ENCODE results near the gene USP35.

Gene USP35

DNA sequence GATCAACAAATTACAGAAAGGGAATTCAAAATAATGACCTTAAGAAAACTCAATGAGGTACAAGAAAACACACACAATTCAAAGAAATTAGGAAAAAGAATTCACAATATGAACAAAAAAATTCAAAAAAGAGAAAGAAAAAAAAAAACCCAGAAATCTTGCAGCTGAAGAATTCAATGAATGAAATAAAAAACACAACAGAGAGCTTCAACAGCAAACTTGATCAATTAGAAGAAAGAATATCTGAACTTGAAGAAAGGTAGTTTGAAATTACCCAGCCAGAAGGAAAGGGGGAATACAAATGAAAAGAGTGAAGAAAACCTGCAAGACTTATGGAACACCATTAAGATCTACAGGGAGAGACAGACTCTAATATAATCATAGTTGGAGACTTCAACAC, 52.8 kb downstream of the USP35 start:
- no peaks in the 10 kb centered on the region for H3K27me3 ChIP-seq (ENCODE audit: insufficient read depth, low read length, poor library complexity, severe bottlenecking)

DNA sequence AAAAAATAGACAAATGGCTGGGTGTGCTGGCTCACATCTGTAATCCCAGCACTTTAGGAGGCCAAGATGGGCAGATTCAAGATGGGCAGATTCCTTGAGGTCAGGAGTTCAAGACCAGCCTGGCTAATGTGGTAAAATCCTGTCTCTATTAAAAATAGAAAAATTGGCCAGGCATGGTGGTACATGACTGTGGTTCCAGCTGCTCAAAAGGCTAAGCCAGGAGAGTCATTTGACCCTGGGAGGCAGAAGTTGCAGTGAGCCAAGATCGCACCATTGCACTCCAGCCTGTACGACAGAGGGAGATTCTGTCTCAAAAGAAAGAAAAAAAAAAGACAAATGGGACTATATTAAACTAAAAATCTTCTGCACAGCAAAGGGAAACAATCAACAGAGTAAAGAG, 55.4 kb downstream of the USP35 start:
- H3K9ac ChIP-seq (ENCODE audit: low read depth, low read length, poor library complexity, severe bottlenecking): no peak overlapping the region
- no peaks in the 10 kb centered on the region for H3K9me2 ChIP-seq (replicated peaks; ENCODE audit: low read depth, low read length)
- H3F3A ChIP-seq (ENCODE audit: low read depth): no peaks in the 10 kb centered on the region
- no peak for TF ChIP-seq EZH2phosphoT487 (IDR thresholded peaks at IDR 0.05; ENCODE audit: borderline replicate concordance)
- TF ChIP-seq, protein P1, sequence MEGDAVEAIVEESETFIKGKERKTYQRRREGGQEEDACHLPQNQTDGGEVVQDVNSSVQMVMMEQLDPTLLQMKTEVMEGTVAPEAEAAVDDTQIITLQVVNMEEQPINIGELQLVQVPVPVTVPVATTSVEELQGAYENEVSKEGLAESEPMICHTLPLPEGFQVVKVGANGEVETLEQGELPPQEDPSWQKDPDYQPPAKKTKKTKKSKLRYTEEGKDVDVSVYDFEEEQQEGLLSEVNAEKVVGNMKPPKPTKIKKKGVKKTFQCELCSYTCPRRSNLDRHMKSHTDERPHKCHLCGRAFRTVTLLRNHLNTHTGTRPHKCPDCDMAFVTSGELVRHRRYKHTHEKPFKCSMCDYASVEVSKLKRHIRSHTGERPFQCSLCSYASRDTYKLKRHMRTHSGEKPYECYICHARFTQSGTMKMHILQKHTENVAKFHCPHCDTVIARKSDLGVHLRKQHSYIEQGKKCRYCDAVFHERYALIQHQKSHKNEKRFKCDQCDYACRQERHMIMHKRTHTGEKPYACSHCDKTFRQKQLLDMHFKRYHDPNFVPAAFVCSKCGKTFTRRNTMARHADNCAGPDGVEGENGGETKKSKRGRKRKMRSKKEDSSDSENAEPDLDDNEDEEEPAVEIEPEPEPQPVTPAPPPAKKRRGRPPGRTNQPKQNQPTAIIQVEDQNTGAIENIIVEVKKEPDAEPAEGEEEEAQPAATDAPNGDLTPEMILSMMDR (conservative IDR thresholded peaks at IDR 0.05; ENCODE audit: low read length): no peak
- no peaks in the 10 kb centered on the region for H3K27me3 ChIP-seq (ENCODE audit: insufficient read depth, low read length, poor library complexity, severe bottlenecking)
- H3K36me3 ChIP-seq (ENCODE audit: insufficient read depth, low read length): no peaks in the 10 kb centered on the region
- no peak overlapping the region for H3K4me2 ChIP-seq (ENCODE audit: low read depth, low read length, poor library complexity, severe bottlenecking)
- no peaks in the 10 kb centered on the region for H3K4me1 ChIP-seq (ENCODE audit: insufficient read depth, low read length, poor library complexity, severe bottlenecking)
- no peak overlapping the region for H3K4me3 ChIP-seq (ENCODE audit: low read length, poor library complexity, severe bottlenecking)
- H4K20me1 ChIP-seq (ENCODE audit: insufficient read depth, low read length, poor library complexity, severe bottlenecking): no peaks in the 10 kb centered on the region
- 0 out of 2 replicates have a peak, but pooled peaks cover 12% of the 10 kb centered on the region for H3K9me3 ChIP-seq (ENCODE audit: insufficient read depth, low read depth, low read length)
- no peak overlapping the region for H2AFZ ChIP-seq (ENCODE audit: low read length)
- no peaks in the 10 kb centered on the region for H3K79me2 ChIP-seq (ENCODE audit: insufficient read depth, low read length)

More for the DNA sequence above, 52.8 kb downstream of the USP35 start:
- no peaks in the 10 kb centered on the region for H3K79me2 ChIP-seq (ENCODE audit: insufficient read depth, low read length)
- no peaks in the 10 kb centered on the region for H3K36me3 ChIP-seq (ENCODE audit: insufficient read depth, low read length)
- no peak overlapping the region for H3K4me2 ChIP-seq (ENCODE audit: low read depth, low read length, poor library complexity, severe bottlenecking)
- no peak overlapping the region for H2AFZ ChIP-seq (ENCODE audit: low read length)
- H4K20me1 ChIP-seq (ENCODE audit: insufficient read depth, low read length, poor library complexity, severe bottlenecking): no peaks in the 10 kb centered on the region
- TF ChIP-seq EZH2phosphoT487 (IDR thresholded peaks at IDR 0.05; ENCODE audit: borderline replicate concordance): no peak
- TF ChIP-seq, protein P1 (conservative IDR thresholded peaks at IDR 0.05; ENCODE audit: low read length): no peak
- no peaks in the 10 kb centered on the region for H3F3A ChIP-seq (ENCODE audit: low read depth)
- no peaks in the 10 kb centered on the region for H3K4me1 ChIP-seq (ENCODE audit: insufficient read depth, low read length, poor library complexity, severe bottlenecking)
- no peak overlapping the region for H3K4me3 ChIP-seq (ENCODE audit: low read length, poor library complexity, severe bottlenecking)
- H3K9ac ChIP-seq (ENCODE audit: low read depth, low read length, poor library complexity, severe bottlenecking): no peak overlapping the region
- 0 out of 2 replicates have a peak, but pooled peaks cover 12% of the 10 kb centered on the region for H3K9me3 ChIP-seq (ENCODE audit: insufficient read depth, low read depth, low read length)
- no peaks in the 10 kb centered on the region for H3K9me2 ChIP-seq (replicated peaks; ENCODE audit: low read depth, low read length)

DNA sequence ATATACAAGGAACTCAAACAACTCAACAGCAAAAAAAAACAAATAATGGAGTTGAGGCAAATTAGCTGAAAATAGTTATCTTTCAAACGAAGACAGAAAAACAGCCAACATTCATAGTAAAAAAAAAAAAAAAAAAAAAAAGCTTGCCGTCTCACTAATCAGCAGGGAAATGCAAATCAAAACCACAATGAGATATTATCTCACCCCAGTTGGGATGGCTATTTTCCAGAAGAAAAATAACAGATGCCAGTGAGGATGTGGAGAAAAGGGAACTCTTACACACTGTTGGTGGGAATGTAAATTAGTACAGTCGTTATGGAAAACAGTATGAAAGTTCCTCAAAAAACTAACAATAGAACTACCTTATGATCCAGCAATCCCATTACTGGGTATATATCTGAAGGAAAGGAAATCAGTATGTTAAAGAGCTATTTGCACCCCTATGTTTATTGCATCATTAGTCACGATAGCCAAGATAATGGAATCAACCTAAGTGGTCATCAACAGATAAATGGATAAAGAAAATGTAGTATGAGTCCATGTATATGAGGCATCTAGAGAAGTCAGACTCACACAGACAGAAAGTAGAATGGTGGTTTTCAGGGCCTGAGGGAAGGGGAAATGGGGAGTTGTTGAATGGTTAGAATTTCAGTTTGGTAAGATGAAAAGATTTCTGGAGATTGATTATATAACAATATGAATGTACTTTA, 56.0 kb downstream of the USP35 start:
- H3K9me2 ChIP-seq (replicated peaks; ENCODE audit: low read depth, low read length): no peaks in the 10 kb centered on the region
- H3K9ac ChIP-seq (ENCODE audit: low read depth, low read length, poor library complexity, severe bottlenecking): no peak overlapping the region
- no peak overlapping the region for H3K4me3 ChIP-seq (ENCODE audit: low read length, poor library complexity, severe bottlenecking)
- TF ChIP-seq EZH2phosphoT487 (IDR thresholded peaks at IDR 0.05; ENCODE audit: borderline replicate concordance): no peak
- TF ChIP-seq, protein P1 (conservative IDR thresholded peaks at IDR 0.05; ENCODE audit: low read length): no peak
- no peak overlapping the region for H3K4me2 ChIP-seq (ENCODE audit: low read depth, low read length, poor library complexity, severe bottlenecking)
- H3K9me3 ChIP-seq (ENCODE audit: insufficient read depth, low read depth, low read length): 0 out of 2 replicates have a peak, but pooled peaks cover 12% of the 10 kb centered on the region
- H2AFZ ChIP-seq (ENCODE audit: low read length): no peak overlapping the region
- no peaks in the 10 kb centered on the region for H3K27me3 ChIP-seq (ENCODE audit: insufficient read depth, low read length, poor library complexity, severe bottlenecking)
- H3K79me2 ChIP-seq (ENCODE audit: insufficient read depth, low read length): no peaks in the 10 kb centered on the region
- no peaks in the 10 kb centered on the region for H3F3A ChIP-seq (ENCODE audit: low read depth)
- H3K36me3 ChIP-seq (ENCODE audit: insufficient read depth, low read length): no peaks in the 10 kb centered on the region
- H4K20me1 ChIP-seq (ENCODE audit: insufficient read depth, low read length, poor library complexity, severe bottlenecking): no peaks in the 10 kb centered on the region
- no peaks in the 10 kb centered on the region for H3K4me1 ChIP-seq (ENCODE audit: insufficient read depth, low read length, poor library complexity, severe bottlenecking)
